Measurements from ENCODE around the gene ITGA2B.

Gene ITGA2B

GRCh38 chr17:44389281-44389680 lies at the start of gene ITGA2B:
ITGA2B (minus strand) TSS chr17:44389649; CDS start chr17:44389473, 176 bp downstream.
- H3K27me3 ChIP-seq (ENCODE audit: insufficient read depth, low read length) = no peaks in the 10 kb centered on the region
- no peaks in the 10 kb centered on the region for H3K9me3 ChIP-seq (ENCODE audit: low read length)
- no peak within 1 kb of the TSS for H3K4me3 ChIP-seq (ENCODE audit: low read length)
- peaks cover 2% of the 10 kb centered on the region for H3K36me3 ChIP-seq (ENCODE audit: insufficient read depth, low read length)
- H2AFZ ChIP-seq (ENCODE audit: low read depth, low read length) = no peak within 1 kb of the TSS
- H3K4me1 ChIP-seq (ENCODE audit: insufficient read depth, low read length) = peaks cover 9% of the 10 kb centered on the region

GRCh38 chr17:44439168-44439567 lies 49.7 kb upstream of the ITGA2B start:
- Histone ChIP-seq H3K9me3 (ENCODE audit: low read length) (no peaks in the 10 kb centered on the region), H3K36me3 (ENCODE audit: insufficient read depth, low read length) (peaks cover 21% of the 10 kb centered on the region), H3K4me1 (ENCODE audit: insufficient read depth, low read length) (no peaks in the 10 kb centered on the region), H3K27me3 (ENCODE audit: insufficient read depth, low read length) (no peaks in the 10 kb centered on the region), H3K4me3 (ENCODE audit: low read length) (no peak overlapping the region), H2AFZ (ENCODE audit: low read depth, low read length) (no peak overlapping the region)

GRCh38 chr17:44438636-44439035 lies 49.2 kb upstream of the ITGA2B start:
- H3K4me3 ChIP-seq (ENCODE audit: low read length) = no peak overlapping the region
- peaks cover 26% of the 10 kb centered on the region for H3K36me3 ChIP-seq (ENCODE audit: insufficient read depth, low read length)
- H3K4me1 ChIP-seq (ENCODE audit: insufficient read depth, low read length) = no peaks in the 10 kb centered on the region
- no peaks in the 10 kb centered on the region for H3K9me3 ChIP-seq (ENCODE audit: low read length)
- H2AFZ ChIP-seq (ENCODE audit: low read depth, low read length) = no peak overlapping the region
- no peaks in the 10 kb centered on the region for H3K27me3 ChIP-seq (ENCODE audit: insufficient read depth, low read length)

- peaks cover 47% of the 10 kb centered on the region for H3K36me3 ChIP-seq (ENCODE audit: insufficient read depth, low read length)
- H3K27me3 ChIP-seq (ENCODE audit: insufficient read depth, low read length) = no peaks in the 10 kb centered on the region
- H3K4me3 ChIP-seq (ENCODE audit: low read length) = no peak overlapping the region
- no peaks in the 10 kb centered on the region for H3K4me1 ChIP-seq (ENCODE audit: insufficient read depth, low read length)
- H3K9me3 ChIP-seq (ENCODE audit: low read length) = no peaks in the 10 kb centered on the region
- no peak overlapping the region for H2AFZ ChIP-seq (ENCODE audit: low read depth, low read length)
Observed at GRCh38 chr17:44436336-44436735, 46.9 kb upstream of the ITGA2B start.

- Histone ChIP-seq H2AFZ (ENCODE audit: low read depth, low read length) (no peak overlapping the region), H3K9me3 (ENCODE audit: low read length) (no peaks in the 10 kb centered on the region), H3K36me3 (ENCODE audit: insufficient read depth, low read length) (peaks cover 58% of the 10 kb centered on the region), H3K27me3 (ENCODE audit: insufficient read depth, low read length) (no peaks in the 10 kb centered on the region), H3K4me3 (ENCODE audit: low read length) (no peak overlapping the region), H3K4me1 (ENCODE audit: insufficient read depth, low read length) (no peaks in the 10 kb centered on the region)
Observed at GRCh38 chr17:44432254-44433157, 43.1 kb upstream of the ITGA2B start.

GRCh38 chr17:44424828-44425461 lies 35.5 kb upstream of the ITGA2B start:
- no peak overlapping the region for H2AFZ ChIP-seq (ENCODE audit: low read depth, low read length)
- no peaks in the 10 kb centered on the region for H3K27me3 ChIP-seq (ENCODE audit: insufficient read depth, low read length)
- no peaks in the 10 kb centered on the region for H3K4me1 ChIP-seq (ENCODE audit: insufficient read depth, low read length)
- H3K9me3 ChIP-seq (ENCODE audit: low read length) = no peaks in the 10 kb centered on the region
- H3K4me3 ChIP-seq (ENCODE audit: low read length) = no peak overlapping the region
- peaks cover 39% of the 10 kb centered on the region for H3K36me3 ChIP-seq (ENCODE audit: insufficient read depth, low read length)

- Histone ChIP-seq H3K36me3 (ENCODE audit: insufficient read depth, low read length) (peaks cover 57% of the 10 kb centered on the region), H3K27me3 (ENCODE audit: insufficient read depth, low read length) (no peaks in the 10 kb centered on the region), H3K9me3 (ENCODE audit: low read length) (no peaks in the 10 kb centered on the region), H3K4me1 (ENCODE audit: insufficient read depth, low read length) (no peaks in the 10 kb centered on the region), H2AFZ (ENCODE audit: low read depth, low read length) (no peak overlapping the region), H3K4me3 (ENCODE audit: low read length) (no peak overlapping the region)
Observed at GRCh38 chr17:44417553-44417952, 28.1 kb upstream of the ITGA2B start.

- Histone ChIP-seq H2AFZ (ENCODE audit: low read depth, low read length) (no peak overlapping the region), H3K9me3 (ENCODE audit: low read length) (no peaks in the 10 kb centered on the region), H3K4me3 (ENCODE audit: low read length) (no peak overlapping the region), H3K36me3 (ENCODE audit: insufficient read depth, low read length) (peaks cover 53% of the 10 kb centered on the region), H3K27me3 (ENCODE audit: insufficient read depth, low read length) (no peaks in the 10 kb centered on the region), H3K4me1 (ENCODE audit: insufficient read depth, low read length) (no peaks in the 10 kb centered on the region)
Observed at GRCh38 chr17:44416558-44417289, 27.3 kb upstream of the ITGA2B start.

- Histone ChIP-seq H3K9me3 (ENCODE audit: low read length) (no peaks in the 10 kb centered on the region), H3K36me3 (ENCODE audit: insufficient read depth, low read length) (peaks cover 48% of the 10 kb centered on the region), H3K4me1 (ENCODE audit: insufficient read depth, low read length) (no peaks in the 10 kb centered on the region)
Observed at GRCh38 chr17:44414394-44415155, 25.1 kb upstream of the ITGA2B start.

GRCh38 chr17:44409309-44410028 lies 20.0 kb upstream of the ITGA2B start:
- Histone ChIP-seq H3K36me3 (ENCODE audit: insufficient read depth, low read length) (peaks cover 20% of the 10 kb centered on the region), H3K4me1 (ENCODE audit: insufficient read depth, low read length) (no peaks in the 10 kb centered on the region), H3K27me3 (ENCODE audit: insufficient read depth, low read length) (no peaks in the 10 kb centered on the region), H3K4me3 (ENCODE audit: low read length) (no peak overlapping the region), H3K9me3 (ENCODE audit: low read length) (no peaks in the 10 kb centered on the region), H2AFZ (ENCODE audit: low read depth, low read length) (no peak overlapping the region)

More at GRCh38 chr17:44414394-44415155, 25.1 kb upstream of the ITGA2B start:
- Histone ChIP-seq H3K27me3 (ENCODE audit: insufficient read depth, low read length) (no peaks in the 10 kb centered on the region), H2AFZ (ENCODE audit: low read depth, low read length) (no peak overlapping the region), H3K4me3 (ENCODE audit: low read length) (no peak overlapping the region)

GRCh38 chr17:44408786-44409185 lies 19.3 kb upstream of the ITGA2B start:
- no peak overlapping the region for H3K4me3 ChIP-seq (ENCODE audit: low read length)
- H3K36me3 ChIP-seq (ENCODE audit: insufficient read depth, low read length) = peaks cover 23% of the 10 kb centered on the region
- no peaks in the 10 kb centered on the region for H3K27me3 ChIP-seq (ENCODE audit: insufficient read depth, low read length)
- no peaks in the 10 kb centered on the region for H3K4me1 ChIP-seq (ENCODE audit: insufficient read depth, low read length)
- no peaks in the 10 kb centered on the region for H3K9me3 ChIP-seq (ENCODE audit: low read length)
- H2AFZ ChIP-seq (ENCODE audit: low read depth, low read length) = no peak overlapping the region

- Histone ChIP-seq H3K4me3 (ENCODE audit: low read length) (no peak overlapping the region), H3K4me1 (ENCODE audit: insufficient read depth, low read length) (no peaks in the 10 kb centered on the region), H2AFZ (ENCODE audit: low read depth, low read length) (no peak overlapping the region), H3K27me3 (ENCODE audit: insufficient read depth, low read length) (no peaks in the 10 kb centered on the region), H3K9me3 (ENCODE audit: low read length) (no peaks in the 10 kb centered on the region), H3K36me3 (ENCODE audit: insufficient read depth, low read length) (peaks cover 62% of the 10 kb centered on the region)
Observed at GRCh38 chr17:44402564-44403172, 13.2 kb upstream of the ITGA2B start.
